Keratinocyte (primary cell): ENCODE results near the gene NPTXR. TPM values are rescaled to one million over a fixed set of nuclear protein-coding genes. Genes with fewer than 3 reads are reported as not detected.

Source experiments
- DNase-seq: peaks from one replicate; pipeline ENCODE4 v3.0.0-alpha.2; 2011; ENCODE audit warnings: low read depth, missing footprints, low spot score
- FAIRE-seq: peaks from 2 replicates; lab custom pipeline; 2011; peaks lifted over from hg19 to GRCh38; lab: Jason Lieb, UNC
- H2AFZ ChIP-seq: 2 replicates; pipeline ENCODE4 v1.6.0; 2012; ENCODE audit warnings: low read length, control low read depth, inconsistent platforms; ENCODE audit not compliant: control insufficient read depth
- H3K27ac ChIP-seq: 2 replicates; pipeline ENCODE4 v1.5.1; 2011; ENCODE audit warnings: low read length; ENCODE audit not compliant: control insufficient read depth, insufficient read depth
- H3K27me3 ChIP-seq: 3 replicates; pipeline ENCODE4 v1.6.0; 2011; ENCODE audit warnings: low read length; ENCODE audit not compliant: control insufficient read depth, insufficient read depth; ENCODE audit errors: extremely low read depth
- H3K36me3 ChIP-seq, 2 experiments: 2 replicates in 1 of 2; 3 replicates in 1 of 2; pipeline ENCODE4 v1.5.1; 2011; ENCODE audit warnings: low read length in 2 of 2, mild to moderate bottlenecking in 1 of 2; ENCODE audit not compliant: control insufficient read depth in 2 of 2, insufficient read depth in 2 of 2; ENCODE audit errors: extremely low read depth in 1 of 2
- H3K4me1 ChIP-seq: 3 replicates; pipeline ENCODE4 v1.5.1; 2011; ENCODE audit warnings: low read length; ENCODE audit not compliant: control insufficient read depth, insufficient read depth; ENCODE audit errors: extremely low read depth
- H3K4me2 ChIP-seq: 3 replicates; pipeline ENCODE4 v1.6.0; 2011; ENCODE audit warnings: low read depth, low read length; ENCODE audit not compliant: control insufficient read depth, insufficient read depth; ENCODE audit errors: extremely low read depth
- H3K4me3 ChIP-seq, 3 experiments: fragments of 200-600 bp in 1 of 3; sonication (generic) in 1 of 3; 2 replicates in 2 of 3; 3 replicates in 1 of 3; pipeline ENCODE4 v1.5.1; 2011 to 2016; ENCODE audit warnings: low read length in 3 of 3, mild to moderate bottlenecking in 3 of 3, control low read depth in 2 of 3, inconsistent platforms in 1 of 3, low read depth in 1 of 3, mixed read lengths in 1 of 3, mixed run types in 1 of 3, moderate library complexity in 1 of 3; ENCODE audit not compliant: control insufficient read depth in 2 of 3, insufficient read depth in 2 of 3; ENCODE audit errors: extremely low read depth in 1 of 3
- H3K79me2 ChIP-seq: 2 replicates; pipeline ENCODE4 v1.6.0; 2012; ENCODE audit warnings: low read length; ENCODE audit not compliant: control insufficient read depth, insufficient read depth
- H3K9ac ChIP-seq: 3 replicates; pipeline ENCODE4 v1.6.0; 2011; ENCODE audit warnings: low read length; ENCODE audit not compliant: control insufficient read depth, insufficient read depth; ENCODE audit errors: extremely low read depth
- H3K9me1 ChIP-seq: 3 replicates; pipeline ENCODE4 v1.6.0; 2011; ENCODE audit warnings: low read length; ENCODE audit not compliant: control insufficient read depth, insufficient read depth; ENCODE audit errors: extremely low read depth
- H3K9me3 ChIP-seq: 2 replicates; pipeline ENCODE4 v1.5.1; 2012; ENCODE audit warnings: low read depth, low read length; ENCODE audit not compliant: control insufficient read depth
- H4K20me1 ChIP-seq: 3 replicates; pipeline ENCODE4 v1.6.0; 2011; ENCODE audit warnings: low read length; ENCODE audit not compliant: control insufficient read depth, insufficient read depth; ENCODE audit errors: extremely low read depth
- EZH2 ChIP-seq: IDR thresholded peaks from one replicate; pipeline ENCODE4 v1.6.1; 2012; ENCODE audit warnings: inconsistent platforms, mild to moderate bottlenecking, low read length, moderate library complexity
- dilution Hi-C: fragments of 300-500 bp; cut with MboI; formaldehyde crosslinking; loops from one replicate; pipeline ENCODE4 v1.7.0; 2020; ENCODE audit warnings: low sequenced_read_pairs; ENCODE audit not compliant: extremely low pct_ligation_motif_present
- polyA plus RNA-seq, 5 experiments: library from polyadenylated mRNA; depleted of rRNA in 3 of 5; stranded (reverse) in 3 of 5; stranded (forward) in 1 of 5; unstranded in 1 of 5; fragments of >200 nt; gene quantifications; 1 replicate in 1 of 5; 2 replicates in 3 of 5; 3 replicates in 1 of 5; pipeline versions ENCODE4 v1.2.1 to v1.2.3, GENCODE V29; 2011 to 2012; ENCODE audit warnings: missing spikeins in 2 of 5, low read depth in 1 of 5, low replicate concordance in 1 of 5
- TF ChIP-seq, protein P1 (sequence below), 3 experiments: IDR thresholded peaks in 1 of 3; conservative IDR thresholded peaks in 1 of 3; optimal IDR thresholded peaks in 1 of 3; 2 replicates in 2 of 3; 3 replicates in 1 of 3; pipeline versions ENCODE3 to v1.5.1; 2011; ENCODE audit warnings: low read length in 3 of 3, mild to moderate bottlenecking in 3 of 3, moderate library complexity in 2 of 3, control low read depth in 1 of 3, inconsistent platforms in 1 of 3; ENCODE audit not compliant: insufficient read depth in 2 of 3; ENCODE audit errors: extremely low read depth in 1 of 3

NPTXR gene
- polyA plus RNA-seq, 1 donor (not counting 4 experiments of a cell fraction or from before 2014, with no cell fraction given), result 0.03 TPM

DNA sequence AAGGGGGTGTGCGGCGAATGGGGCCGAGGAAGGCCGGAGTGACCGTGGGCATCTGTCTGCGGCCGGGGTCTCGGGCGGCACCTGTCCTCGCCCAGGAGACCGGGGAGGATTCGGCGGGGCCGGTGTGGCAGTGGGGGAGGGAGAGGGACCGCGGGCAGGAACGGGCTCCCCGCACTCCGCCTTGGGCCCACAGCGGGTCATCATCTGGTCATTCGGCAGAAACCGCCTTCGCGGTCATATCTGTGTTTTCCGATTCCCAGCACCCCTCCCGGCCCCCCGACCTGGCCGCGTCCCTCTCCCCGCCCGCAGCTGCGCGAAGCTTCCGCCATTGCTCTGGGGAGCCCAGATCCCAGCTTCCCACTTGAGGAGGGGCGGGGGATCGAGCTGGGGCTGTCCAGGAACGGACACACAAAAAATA, 29.0 kb upstream of the NPTXR start:
- H3K4me1 ChIP-seq, result peaks cover 27% of the 10 kb centered on the region
- no peak overlapping the region for H3K27ac ChIP-seq
- H3K36me3 ChIP-seq, result peaks cover 0 to 2% of the 10 kb centered on the region in 2 experiments

DNA sequence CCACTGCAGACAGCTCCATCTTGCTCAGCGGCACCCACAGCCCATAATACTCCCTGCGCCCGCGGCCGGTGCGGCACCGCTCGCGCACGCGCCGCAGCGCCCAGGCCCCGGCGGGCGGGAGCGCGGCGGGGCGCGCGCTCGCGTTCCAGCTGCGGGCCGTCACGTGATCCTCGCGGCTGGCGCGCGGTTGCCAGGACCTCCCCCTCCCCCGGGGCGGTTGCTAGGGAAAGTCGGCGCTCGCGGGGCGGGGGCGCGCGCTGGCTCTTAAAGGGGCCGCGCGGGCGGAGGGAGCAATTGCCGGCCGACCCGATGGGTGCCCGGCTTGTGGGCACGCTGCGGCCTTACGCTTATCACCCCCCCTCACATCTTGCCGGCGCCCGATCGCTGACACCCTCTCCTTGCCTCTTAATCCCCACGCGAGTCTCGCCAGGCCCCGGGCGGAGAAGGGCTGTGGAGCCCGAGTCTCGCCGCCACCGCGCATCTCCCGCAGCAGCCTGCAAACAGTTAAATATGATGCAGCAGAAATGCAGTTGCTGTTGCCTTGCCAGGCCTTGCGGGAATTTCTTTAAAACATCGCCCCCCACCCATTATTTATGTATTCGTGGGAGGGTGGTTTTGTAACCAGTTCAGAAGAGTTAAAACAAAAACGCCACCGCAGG, 28.5 kb upstream of the NPTXR start, which contains the start of gene CBX6:
Gene CBX6 (minus strand): TSS at position 45 of the 659 bp plus-strand sequence. CDS start 26 bp downstream, at position 19.
- H3K79me2 ChIP-seq, result no peaks in the 10 kb centered on the region
- TF ChIP-seq, protein P1, sequence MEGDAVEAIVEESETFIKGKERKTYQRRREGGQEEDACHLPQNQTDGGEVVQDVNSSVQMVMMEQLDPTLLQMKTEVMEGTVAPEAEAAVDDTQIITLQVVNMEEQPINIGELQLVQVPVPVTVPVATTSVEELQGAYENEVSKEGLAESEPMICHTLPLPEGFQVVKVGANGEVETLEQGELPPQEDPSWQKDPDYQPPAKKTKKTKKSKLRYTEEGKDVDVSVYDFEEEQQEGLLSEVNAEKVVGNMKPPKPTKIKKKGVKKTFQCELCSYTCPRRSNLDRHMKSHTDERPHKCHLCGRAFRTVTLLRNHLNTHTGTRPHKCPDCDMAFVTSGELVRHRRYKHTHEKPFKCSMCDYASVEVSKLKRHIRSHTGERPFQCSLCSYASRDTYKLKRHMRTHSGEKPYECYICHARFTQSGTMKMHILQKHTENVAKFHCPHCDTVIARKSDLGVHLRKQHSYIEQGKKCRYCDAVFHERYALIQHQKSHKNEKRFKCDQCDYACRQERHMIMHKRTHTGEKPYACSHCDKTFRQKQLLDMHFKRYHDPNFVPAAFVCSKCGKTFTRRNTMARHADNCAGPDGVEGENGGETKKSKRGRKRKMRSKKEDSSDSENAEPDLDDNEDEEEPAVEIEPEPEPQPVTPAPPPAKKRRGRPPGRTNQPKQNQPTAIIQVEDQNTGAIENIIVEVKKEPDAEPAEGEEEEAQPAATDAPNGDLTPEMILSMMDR (optimal IDR thresholded peaks at IDR 0.05 in 1 of 3, IDR thresholded peaks at IDR 0.05 in 1 of 3, conservative IDR thresholded peaks at IDR 0.05 in 1 of 3; ENCODE audit: extremely low read depth in 1 of 3, insufficient read depth in 2 of 3, low read length in 3 of 3), result no peak
- peak; percentile 81 for TF ChIP-seq EZH2
- peak within 1 kb of the TSS; percentile 14 for H3K27ac ChIP-seq
- H2AFZ ChIP-seq, result peak within 1 kb of the TSS; percentile 78
- H4K20me1 ChIP-seq, result no peaks in the 10 kb centered on the region
- H3K36me3 ChIP-seq, result peaks cover 0 to 2% of the 10 kb centered on the region in 2 experiments
- H3K4me2 ChIP-seq, result peak within 1 kb of the TSS; percentile 97
- DNase-seq (no peak), FAIRE-seq (no peak)
- dilution Hi-C loops, result no loop called here
- peaks cover 27% of the 10 kb centered on the region for H3K4me1 ChIP-seq
- no peaks in the 10 kb centered on the region for H3K9me1 ChIP-seq
- no peaks in the 10 kb centered on the region for H3K9me3 ChIP-seq
- peak within 1 kb of the TSS; percentile 58 to 81 (median 74) for H3K4me3 ChIP-seq
- H3K27me3 ChIP-seq, result peaks cover 20% of the 10 kb centered on the region
- H3K9ac ChIP-seq, result peak within 1 kb of the TSS; percentile 72

More for the DNA sequence above, 29.0 kb upstream of the NPTXR start:
- Histone ChIP-seq H3K4me3 (peak overlapping the region; percentile 58 to 74 (median 69)), H3K9me3 (no peaks in the 10 kb centered on the region), H3K4me2 (peak overlapping the region; percentile 97), H4K20me1 (no peaks in the 10 kb centered on the region), H3K9me1 (no peaks in the 10 kb centered on the region), H3K27me3 (peaks cover 20% of the 10 kb centered on the region), H3K79me2 (no peaks in the 10 kb centered on the region), H3K9ac (peak overlapping the region; percentile 72), H2AFZ (peak overlapping the region; percentile 78)
- FAIRE-seq (no peak), DNase-seq (no peak)
- peak; percentile 25 for TF ChIP-seq EZH2
- TF ChIP-seq, protein P1 (optimal IDR thresholded peaks at IDR 0.05 in 1 of 3, IDR thresholded peaks at IDR 0.05 in 1 of 3, conservative IDR thresholded peaks at IDR 0.05 in 1 of 3; ENCODE audit: extremely low read depth in 1 of 3, insufficient read depth in 2 of 3, low read length in 3 of 3), result no peak
- dilution Hi-C loops, result no loop called here
